BJ (cell line): ENCODE measurements around the gene TIAM2. TPM values are rescaled to one million over a fixed set of nuclear protein-coding genes. Genes with fewer than 3 reads are reported as not detected.

ENCODE experiments used
- CTCF ChIA-PET: fragments of 350-600 bp; formaldehyde crosslinking; extraction: SDS; loops from one replicate; lab custom pipeline; 2021; ENCODE audit warnings: antibody characterized with exemption, inconsistent platforms; lab: Yijun Ruan, JAX
- POLR2A ChIA-PET: fragments of 300-600 bp; sonication (Branson Sonifier 250); formaldehyde crosslinking; extraction: SDS; loops from one replicate; lab custom pipeline; 2021; ENCODE audit warnings: antibody characterized with exemption; lab: Charles Lee
- DNase-seq: peaks from one replicate; pipeline ENCODE4 v3.0.0-alpha.2; 2011; ENCODE audit warnings: low read depth
- H3K27me3 ChIP-seq: 2 replicates; pipeline ENCODE4 v1.6.0; 2011; ENCODE audit warnings: low read length; ENCODE audit not compliant: control insufficient read depth, insufficient read depth
- H3K36me3 ChIP-seq: 2 replicates; pipeline ENCODE4 v1.5.1; 2011; ENCODE audit warnings: low read length; ENCODE audit not compliant: control insufficient read depth, insufficient read depth
- H3K4me3 ChIP-seq: 2 replicates; pipeline ENCODE4 v1.5.1; 2011; ENCODE audit warnings: low read depth, mild to moderate bottlenecking, control low read depth, low read length
- CTCF ChIP-seq: IDR thresholded peaks from 2 replicates; pipeline ENCODE4 v1.5.1; 2011; ENCODE audit warnings: low read depth, mild to moderate bottlenecking, control low read depth, inconsistent platforms, low read length, moderate library complexity; ENCODE audit not compliant: insufficient read depth
- polyA plus RNA-seq: library from polyadenylated mRNA; depleted of rRNA; stranded (reverse); fragments of >200 nt; gene quantifications from 2 replicates; pipeline ENCODE4 v1.2.3, GENCODE V29; 2011

TIAM2 gene
- polyA plus RNA-seq, 1 experiment = 4.6 TPM

DNA sequence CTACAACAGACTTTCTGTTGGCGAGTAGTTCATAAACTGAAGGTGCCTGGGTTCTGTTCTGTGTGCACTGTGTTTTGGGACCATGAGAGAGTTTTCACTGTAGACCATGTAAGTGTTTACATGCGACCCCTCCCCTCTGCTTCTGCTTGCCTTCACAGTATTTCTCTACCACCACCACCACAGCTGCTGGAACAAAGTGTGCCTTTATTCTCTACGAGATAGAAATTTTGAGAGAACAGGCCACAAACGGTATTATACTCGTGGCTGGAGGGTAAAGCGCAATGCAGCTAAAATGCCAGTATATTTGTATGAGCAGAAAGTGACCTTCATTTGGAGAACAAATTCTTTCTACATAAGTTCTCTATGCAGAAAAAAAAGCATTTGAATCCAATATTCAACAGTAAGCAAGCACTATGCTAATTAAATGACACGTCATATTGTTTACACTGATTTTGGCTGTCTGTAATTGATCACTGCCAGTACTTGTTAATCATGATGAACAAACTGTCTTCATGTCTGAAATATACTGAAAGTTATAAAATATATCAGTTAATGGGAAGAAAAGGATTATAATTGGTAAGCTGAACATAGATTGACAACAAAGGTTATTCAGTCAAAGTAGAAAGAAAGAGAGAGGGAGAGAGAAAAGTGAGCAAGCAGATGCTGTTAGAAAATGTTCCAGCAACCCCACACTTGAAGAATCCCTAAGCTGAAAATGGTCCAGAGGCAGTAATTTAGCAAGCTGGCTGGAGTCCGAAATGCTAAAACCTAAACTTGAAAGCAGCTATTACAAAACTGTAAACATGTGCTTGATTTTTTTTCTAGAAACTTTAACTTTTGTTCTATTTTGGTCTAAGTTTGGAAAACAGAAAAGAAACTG is 277.5 kb downstream of the TIAM2 start:
- POLR2A ChIA-PET = no interaction called here
- TF ChIP-seq CTCF = no peak
- H3K27me3 ChIP-seq = no peaks in the 10 kb centered on the region
- peaks cover 3% of the 10 kb centered on the region; the same call in 1 of the 2 replicates for H3K36me3 ChIP-seq
- H3K4me3 ChIP-seq = no peak overlapping the region
- CTCF ChIA-PET = interaction anchor here (0.6 to 1.3 kb wide), 4 partner anchors 24 to 1045 kb away, joined by 3 read pairs; no protein-coding TSS in a partner anchor
- no peak for DNase-seq

GRCh38 chr6:155273431-155273830 is 278.3 kb downstream of the TIAM2 start:
- H3K36me3 ChIP-seq = peaks cover 3% of the 10 kb centered on the region; the same call in 1 of the 2 replicates
- no peak for TF ChIP-seq CTCF
- POLR2A ChIA-PET = no interaction called here
- no peaks in the 10 kb centered on the region for H3K27me3 ChIP-seq
- CTCF ChIA-PET = interaction anchor here (0.8 to 1.3 kb wide), 3 partner anchors 19 to 95 kb away, joined by 3 read pairs; no protein-coding TSS in a partner anchor
- no peak overlapping the region for H3K4me3 ChIP-seq
- DNase-seq = no peak

GRCh38 chr6:155274106-155274505 is 279.0 kb downstream of the TIAM2 start:
- H3K27me3 ChIP-seq = no peaks in the 10 kb centered on the region
- ChIA-PET POLR2A (no interaction called here), CTCF (interaction anchor here (0.8 to 1.1 kb wide), 2 partner anchors 19 to 26 kb away, joined by 3 read pairs; no protein-coding TSS in a partner anchor)
- DNase-seq = no peak
- peaks cover 3% of the 10 kb centered on the region; the same call in 1 of the 2 replicates for H3K36me3 ChIP-seq
- no peak overlapping the region for H3K4me3 ChIP-seq
- no peak for TF ChIP-seq CTCF

GRCh38 chr6:155274533-155274932 is 279.4 kb downstream of the TIAM2 start:
- Histone ChIP-seq H3K36me3 (peaks cover 3% of the 10 kb centered on the region; the same call in 1 of the 2 replicates), H3K4me3 (no peak overlapping the region), H3K27me3 (no peaks in the 10 kb centered on the region)
- TF ChIP-seq CTCF = no peak
- no peak for DNase-seq
- ChIA-PET CTCF (no interaction called here), POLR2A (no interaction called here)

DNA sequence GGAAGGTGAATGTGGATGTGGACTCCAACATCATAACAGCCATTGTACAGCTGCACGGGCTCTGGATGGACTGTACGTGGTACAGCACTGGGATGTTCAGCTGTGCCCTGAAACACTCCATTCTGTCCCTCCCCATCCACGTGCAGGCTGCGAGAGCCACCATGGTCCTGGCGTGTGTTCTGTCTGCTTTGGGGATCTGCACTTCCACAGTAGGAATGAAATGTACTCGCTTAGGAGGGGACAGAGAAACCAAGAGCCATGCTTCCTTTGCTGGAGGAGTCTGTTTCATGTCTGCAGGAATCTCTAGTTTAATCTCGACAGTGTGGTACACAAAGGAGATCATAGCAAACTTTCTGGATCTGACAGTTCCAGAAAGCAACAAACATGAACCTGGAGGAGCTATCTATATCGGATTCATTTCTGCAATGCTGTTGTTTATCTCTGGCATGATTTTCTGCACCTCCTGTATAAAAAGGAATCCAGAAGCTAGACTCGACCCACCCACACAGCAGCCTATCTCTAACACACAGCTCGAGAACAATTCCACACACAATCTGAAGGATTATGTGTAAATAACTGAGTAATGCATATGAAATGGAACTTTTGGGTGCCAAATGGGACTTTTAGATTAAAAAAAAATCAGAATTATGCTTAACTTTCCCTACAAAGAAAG is 280.8 kb downstream of the TIAM2 start:
- TF ChIP-seq CTCF = no peak
- no peaks in the 10 kb centered on the region for H3K27me3 ChIP-seq
- DNase-seq = no peak
- H3K4me3 ChIP-seq = no peak overlapping the region
- H3K36me3 ChIP-seq = peaks cover 3% of the 10 kb centered on the region; the same call in 1 of the 2 replicates
- POLR2A ChIA-PET = interaction anchor here (0.5 kb wide), 1 partner anchor 1785 kb away, joined by 11 read pairs; no protein-coding TSS in a partner anchor
- CTCF ChIA-PET = interaction anchor here (1.9 kb wide), 1 partner anchor 9 kb away, joined by 4 read pairs; no protein-coding TSS in a partner anchor
